T-helper 1 cell treated with Interleukin-12 subunit alpha and Interleukin-12 subunit beta and Interleukin-4 antibody, amounts not matched to agents 30 ng/mL and 1 ng/mL, for 36 hours (primary cell): Measurements from ENCODE around the gene NFKB2. TPM values are rescaled to one million over a fixed set of nuclear protein-coding genes. Genes with fewer than 3 reads are reported as not detected.

Experiments
- intact Hi-C: fragments of 100-400 bp; cut with micrococcal nuclease; formaldehyde crosslinking; loops from one replicate; pipeline ENCODE4 v1.15.1; 2024
- total RNA-seq: library from RNA; stranded (reverse); gene quantifications from 2 replicates; pipeline ENCODE4 v1.2.3, GENCODE V29; 2022

The NFKB2 gene
- total RNA-seq, 1 donor from 2014 or later = 313 TPM

DNA sequence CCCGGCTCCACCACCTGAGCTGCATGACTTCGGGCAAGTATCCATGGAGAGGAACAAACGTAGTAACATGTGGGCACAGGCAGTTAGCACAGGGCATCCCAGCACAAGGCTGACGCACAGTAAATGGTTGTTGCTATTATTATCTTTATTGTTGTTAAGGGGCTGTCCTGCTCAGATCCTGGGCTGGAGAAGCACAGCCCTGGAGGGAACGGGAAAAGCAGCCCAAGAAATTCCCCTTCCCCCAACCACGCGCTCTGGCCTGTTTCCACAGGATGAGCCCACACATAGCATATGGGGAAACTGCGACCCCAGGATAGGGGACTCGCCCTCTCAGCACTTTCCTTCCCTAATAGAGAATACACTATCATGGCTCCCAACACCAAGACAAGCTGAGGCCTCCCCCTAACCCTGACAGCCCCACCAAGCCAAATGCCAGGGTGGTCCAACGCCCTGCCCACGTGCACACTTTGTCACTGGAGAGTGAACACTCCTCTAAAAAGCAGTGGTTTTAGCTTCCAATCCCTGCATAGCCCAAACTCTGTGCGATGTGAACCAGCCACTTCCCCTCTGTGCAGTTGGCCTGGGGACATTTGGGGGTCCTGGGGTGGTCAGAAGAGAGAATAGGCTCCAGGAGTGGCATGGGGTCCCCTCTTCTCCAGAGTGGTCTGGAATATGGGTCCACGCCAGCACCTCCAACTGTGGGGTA, 12.1 kb downstream of the NFKB2 start:
- intact Hi-C loops = no loop called here

DNA sequence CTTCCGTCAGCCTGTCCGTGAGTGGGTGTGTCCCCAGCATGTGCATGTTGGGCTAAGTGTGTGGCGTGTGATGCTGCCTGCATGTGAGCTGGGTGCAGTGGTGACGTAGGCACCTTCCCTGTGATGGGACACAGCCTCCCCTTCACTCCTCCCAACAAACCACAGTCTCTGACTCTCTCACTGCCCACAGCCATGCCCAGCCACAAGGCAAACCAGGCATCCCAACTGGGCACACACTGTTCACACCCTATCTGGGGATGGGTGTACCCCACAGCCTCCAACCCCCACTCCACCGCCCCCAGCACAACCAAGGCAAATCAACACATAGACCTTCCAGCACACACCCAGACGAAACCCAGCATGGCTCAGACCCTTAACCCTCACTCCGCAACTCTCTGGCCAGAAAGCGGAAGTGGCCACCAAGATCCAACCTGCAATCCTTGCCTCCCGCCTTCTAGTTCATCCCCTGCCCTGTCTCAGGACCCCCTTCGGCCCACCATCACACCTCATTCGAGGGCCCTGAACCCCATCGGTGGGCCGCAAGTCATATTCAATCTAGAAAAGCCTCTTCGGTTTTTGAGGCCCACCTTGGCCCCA, 12.7 kb downstream of the NFKB2 start:
- intact Hi-C loops = no loop called here

GRCh38 chr10:102408728-102409603, 13.5 kb downstream of the NFKB2 start:
- intact Hi-C loops = loop anchor here (1.0 kb wide), 2 partner anchors 12 to 14 kb away; partner anchors contain the start of gene NFKB2

- intact Hi-C loops = loop anchor here (1.0 kb wide), 2 partner anchors 11 to 15 kb away; partner anchors contain the start of gene NFKB2
Measured at GRCh38 chr10:102409604-102410428, 14.3 kb downstream of the NFKB2 start.

DNA sequence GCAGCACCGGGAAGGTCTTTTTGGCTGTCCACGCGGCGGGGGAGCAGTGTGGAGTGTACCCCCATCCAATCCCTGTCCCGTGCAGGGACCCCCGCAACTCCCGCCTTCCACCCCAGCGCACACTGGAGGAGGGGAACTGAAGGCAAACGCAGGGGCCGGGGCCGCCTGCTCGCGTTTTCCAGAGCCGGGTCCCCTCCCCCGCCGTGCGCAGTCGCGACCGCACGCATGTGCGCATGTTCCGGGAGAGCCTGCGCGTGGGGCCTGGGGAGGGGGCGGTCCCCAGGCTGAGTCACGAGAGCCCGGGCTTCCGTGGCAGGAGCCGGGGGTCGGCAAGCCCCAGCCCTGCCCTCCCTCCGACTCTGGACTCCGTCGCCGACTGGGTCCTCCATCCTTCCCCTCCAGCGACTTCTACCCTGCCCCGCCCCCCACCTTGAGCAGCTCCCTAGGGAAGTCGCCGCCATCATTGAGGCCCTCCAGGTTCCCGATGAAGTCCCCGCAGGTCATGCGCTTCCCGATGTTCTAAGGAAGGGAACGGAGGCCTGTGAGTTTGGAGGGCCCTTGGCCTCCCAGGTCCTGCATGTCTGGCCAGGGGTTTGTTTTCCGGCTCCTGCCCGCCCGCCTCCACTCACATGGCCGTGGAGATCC, 15.0 kb downstream of the NFKB2 start:
- intact Hi-C loops = no loop called here

- intact Hi-C loops = no loop called here
Measured at GRCh38 chr10:102411341-102412255, 16.1 kb downstream of the NFKB2 start.

GRCh38 chr10:102412293-102412692, 16.8 kb downstream of the NFKB2 start:
- intact Hi-C loops = no loop called here

DNA sequence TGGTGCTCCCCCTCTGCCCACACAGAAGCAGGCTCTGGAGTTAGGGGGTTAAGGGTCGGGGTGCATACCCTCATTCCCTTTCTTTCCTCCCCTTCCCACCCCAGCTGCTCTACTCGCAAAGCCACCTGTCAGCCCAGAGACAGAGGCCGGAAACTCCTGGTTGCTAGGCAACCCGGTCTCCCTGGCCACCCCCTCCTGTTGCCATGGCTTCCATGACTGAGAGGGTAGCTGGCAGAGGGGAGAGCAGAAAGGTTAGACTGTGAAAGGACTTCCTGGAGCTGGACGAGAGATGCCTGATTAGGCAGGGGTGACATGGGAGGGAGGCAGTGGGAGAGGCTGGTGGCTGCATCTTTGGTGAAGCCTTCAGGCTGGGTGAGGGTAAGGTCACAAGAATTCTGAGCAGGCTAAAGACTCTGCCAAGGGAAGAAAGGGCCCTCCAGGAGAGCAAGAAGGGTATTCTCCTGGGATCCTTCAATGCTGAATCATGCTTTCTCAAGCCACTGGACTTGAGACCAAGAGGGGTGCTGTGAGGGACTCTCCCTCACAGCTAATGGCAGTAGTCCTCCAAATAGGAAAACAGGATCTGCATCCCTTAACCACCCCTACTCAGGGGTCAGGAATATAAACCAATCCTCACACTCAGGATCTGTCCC, 17.7 kb downstream of the NFKB2 start:
- intact Hi-C loops = no loop called here

GRCh38 chr10:102413806-102414561, 18.5 kb downstream of the NFKB2 start:
- intact Hi-C loops = no loop called here

- intact Hi-C loops = no loop called here
Measured at GRCh38 chr10:102414749-102415148, 19.2 kb downstream of the NFKB2 start.

- intact Hi-C loops = no loop called here
Measured at GRCh38 chr10:102416283-102416682, 20.8 kb downstream of the NFKB2 start.

- intact Hi-C loops = no loop called here
Measured at GRCh38 chr10:102416695-102417094, 21.2 kb downstream of the NFKB2 start.

DNA sequence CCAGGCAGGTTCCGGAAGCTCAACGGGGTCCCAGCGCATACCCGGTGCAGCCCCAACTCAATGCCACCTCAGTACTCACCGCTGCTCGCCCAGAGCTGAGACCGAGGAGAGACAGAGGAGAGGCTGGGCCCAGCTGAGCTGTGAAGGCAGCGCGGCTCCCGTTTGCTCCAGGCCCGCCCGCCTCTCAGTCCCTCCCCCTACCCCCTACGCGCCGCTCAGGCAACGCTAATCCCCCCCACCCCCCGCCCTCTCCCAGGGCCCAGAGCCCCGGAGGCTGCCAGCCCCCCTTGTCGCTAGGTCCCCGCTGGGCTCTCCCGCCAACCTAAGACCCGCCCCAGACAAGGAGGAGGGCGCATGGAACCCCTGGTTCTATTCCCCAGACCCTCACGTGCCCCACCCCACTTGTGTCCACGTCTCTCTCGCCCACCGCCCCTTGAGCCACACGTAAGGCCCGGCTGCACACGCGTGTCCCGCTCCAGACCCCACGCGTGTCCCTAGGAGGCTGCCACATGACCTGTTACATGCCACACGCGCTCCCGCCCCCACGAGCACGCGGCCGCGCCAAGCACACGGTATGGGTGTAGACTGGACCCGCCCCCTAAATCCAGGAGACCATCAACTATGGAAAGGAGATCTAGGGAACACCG, 23.2 kb downstream of the NFKB2 start, which contains the start of gene PSD:
Gene PSD (minus strand): TSS at position 164 of the 647 bp plus-strand sequence. CDS start 1,747 bp downstream, outside the sequence.
- intact Hi-C loops = no loop called here

- intact Hi-C loops = loop anchor here (1.0 to 10.0 kb wide), 3 partner anchors 252 to 355 kb away; partner anchors contain the start of genes HPS6 and NOLC1
Measured at GRCh38 chr10:102419269-102420180, 24.0 kb downstream of the NFKB2 start.

DNA sequence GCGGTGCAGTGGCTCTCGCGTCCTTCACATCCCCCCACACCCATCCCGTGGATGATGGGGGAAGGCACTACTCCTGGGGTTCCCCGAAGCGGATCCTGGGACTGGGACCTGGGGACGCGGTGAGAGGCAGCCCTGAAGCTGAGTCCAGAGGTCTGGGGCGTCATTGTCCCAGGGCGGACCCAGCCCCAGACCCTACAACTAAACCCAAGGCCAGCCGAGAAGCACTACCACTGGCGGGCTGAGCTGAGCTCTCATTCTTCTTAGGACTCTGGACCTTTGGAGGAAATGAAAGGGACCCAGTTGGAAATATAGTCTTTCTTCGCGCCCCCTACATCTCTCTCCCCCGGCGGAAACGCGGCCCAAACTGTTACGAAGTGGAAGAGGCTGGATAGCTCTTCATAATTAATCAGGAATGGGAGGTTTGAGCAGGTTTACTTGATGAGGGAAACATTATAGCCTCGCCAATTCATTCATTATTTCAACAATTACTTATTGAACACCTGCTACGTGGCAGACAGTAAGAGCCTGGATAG, 24.7 kb downstream of the NFKB2 start:
- intact Hi-C loops = loop anchor here (1.0 to 10.0 kb wide), 3 partner anchors 253 to 355 kb away; partner anchors contain the start of genes HPS6 and NOLC1
